PC-9 (cell line): ENCODE data around the gene HNRNPAB. TPM values are rescaled to one million over a fixed set of nuclear protein-coding genes. Genes with fewer than 3 reads are reported as not detected.

Experiments used
- BruUV-seq: library from RNA; stranded (reverse); fragments of 400-500 nt; replicated peaks from 2 replicates; lab custom pipeline; 2021; lab: Mats Ljungman, UMichigan
- CTCF ChIA-PET: fragments of 300-600 bp; sonication (Branson Sonifier 250); formaldehyde crosslinking; loops from one replicate; lab custom pipeline; 2022; ENCODE audit warnings: antibody characterized with exemption; lab: Charles Lee
- POLR2A ChIA-PET: fragments of 300-600 bp; sonication (Branson Sonifier 250); formaldehyde crosslinking; loops from one replicate; lab custom pipeline; 2022; ENCODE audit warnings: antibody characterized with exemption; ENCODE audit not compliant: unreplicated experiment; lab: Charles Lee
- DNase-seq, 2 experiments: peaks; one replicate each; pipeline versions ENCODE4 v3.0.0 to v3.0.0-alpha.2; 2015 to 2022; ENCODE audit warnings: mixed read lengths in 1 of 2
- H2AFZ ChIP-seq: fragments of 200-600 bp; sonication (generic); 2 replicates; pipeline ENCODE4 v1.8.1; 2017; ENCODE audit warnings: antibody characterized with exemption
- H3F3A ChIP-seq: fragments of 200-600 bp; sonication (generic); 2 replicates; pipeline ENCODE4 v1.8.1; 2017; ENCODE audit warnings: antibody characterized with exemption, mild to moderate bottlenecking, low read depth; ENCODE audit not compliant: insufficient read depth
- H3K27ac ChIP-seq: fragments of 200-600 bp; sonication (generic); 2 replicates; pipeline ENCODE4 v1.6.1; 2016; ENCODE audit warnings: mixed run types
- H3K27me3 ChIP-seq: fragments of 200-600 bp; sonication (generic); 2 replicates; pipeline ENCODE4 v1.6.1; 2016; ENCODE audit warnings: low read depth, mixed run types; ENCODE audit not compliant: insufficient read depth
- H3K36me3 ChIP-seq: fragments of 200-600 bp; sonication (generic); 2 replicates; pipeline ENCODE4 v1.6.1; 2016; ENCODE audit warnings: low read depth, mixed run types
- H3K4me1 ChIP-seq: fragments of 200-600 bp; sonication (generic); replicated peaks from 2 replicates; pipeline ENCODE4 v1.6.1; 2016; ENCODE audit warnings: mixed run types; ENCODE audit not compliant: insufficient read depth
- H3K4me2 ChIP-seq: fragments of 200-600 bp; sonication (generic); 2 replicates; pipeline ENCODE4 v1.6.1; 2017; ENCODE audit warnings: mixed run types
- H3K4me3 ChIP-seq: fragments of 200-600 bp; sonication (generic); 2 replicates; pipeline ENCODE4 v1.6.1; 2016; ENCODE audit warnings: mixed run types
- H3K79me2 ChIP-seq: fragments of 200-600 bp; sonication (generic); 2 replicates; pipeline ENCODE4 v1.6.1; 2017; ENCODE audit warnings: low read depth, mixed run types
- H3K9me2 ChIP-seq: fragments of 200-600 bp; sonication (generic); 2 replicates; pipeline ENCODE4 v1.8.1; 2017; ENCODE audit warnings: mild to moderate bottlenecking; ENCODE audit not compliant: insufficient read depth
- H3K9me3 ChIP-seq: fragments of 200-600 bp; sonication (generic); 2 replicates; pipeline ENCODE4 v1.8.1; 2016; ENCODE audit warnings: low read depth; ENCODE audit not compliant: insufficient read depth
- H4K20me1 ChIP-seq: fragments of 200-600 bp; sonication (generic); 2 replicates; pipeline ENCODE4 v1.8.1; 2017; ENCODE audit not compliant: insufficient read depth
- EZH2 ChIP-seq: fragments of 200-600 bp; sonication (generic); IDR thresholded peaks from 2 replicates; pipeline ENCODE4 v1.8.0; 2017; ENCODE audit warnings: antibody characterized with exemption, low read depth
- intact Hi-C: fragments of 100-400 bp; cut with micrococcal nuclease; formaldehyde crosslinking; loops from one replicate; pipeline ENCODE4 v1.10.0; 2022; ENCODE audit not compliant: unreplicated experiment
- total RNA-seq: library from RNA; stranded (reverse); gene quantifications from 2 replicates; pipeline ENCODE4 v1.2.3, GENCODE V29; 2021
- TF ChIP-seq, protein P1 (sequence below): fragments of 200-600 bp; sonication (generic); conservative IDR thresholded peaks from 2 replicates; pipeline ENCODE4 v1.6.1; 2017; ENCODE audit warnings: mixed run types, antibody characterized with exemption, mild to moderate bottlenecking, moderate library complexity

The HNRNPAB gene
- total RNA-seq, 1 experiment from 2014 or later, result 193 TPM

DNA sequence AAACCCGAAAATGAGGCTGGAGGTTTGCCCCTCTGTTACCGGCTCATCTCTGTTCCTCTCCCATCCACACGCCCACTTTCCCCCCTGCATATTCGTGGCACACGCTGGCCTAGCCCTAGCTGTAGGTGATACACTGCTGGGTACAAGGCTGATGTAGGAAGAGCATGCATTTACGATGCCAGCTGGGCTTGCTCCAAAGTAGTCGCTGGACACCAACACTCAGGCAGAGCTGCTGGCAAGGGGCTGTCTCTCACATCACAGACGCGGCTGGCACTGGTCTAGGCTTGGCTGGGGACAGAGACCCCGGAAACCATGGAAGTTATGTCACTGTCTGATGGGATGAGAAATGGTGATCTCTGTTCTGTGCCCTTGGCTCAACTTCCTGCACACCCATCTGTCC is 38.1 kb downstream of the HNRNPAB start:
- Histone ChIP-seq H3K36me3 (no peaks in the 10 kb centered on the region), H3K27ac (no peak overlapping the region), H3F3A (no peaks in the 10 kb centered on the region), H3K9me2 (no peaks in the 10 kb centered on the region), H4K20me1 (no peaks in the 10 kb centered on the region), H3K4me3 (no peak overlapping the region), H3K4me1 (peaks cover 4% of the 10 kb centered on the region; the same call in 1 of the 2 replicates), H3K79me2 (no peaks in the 10 kb centered on the region), H3K9me3 (no peaks in the 10 kb centered on the region), H3K4me2 (no peak overlapping the region), H2AFZ (no peak overlapping the region), H3K27me3 (peaks cover 41% of the 10 kb centered on the region)
- TF ChIP-seq, protein P1, sequence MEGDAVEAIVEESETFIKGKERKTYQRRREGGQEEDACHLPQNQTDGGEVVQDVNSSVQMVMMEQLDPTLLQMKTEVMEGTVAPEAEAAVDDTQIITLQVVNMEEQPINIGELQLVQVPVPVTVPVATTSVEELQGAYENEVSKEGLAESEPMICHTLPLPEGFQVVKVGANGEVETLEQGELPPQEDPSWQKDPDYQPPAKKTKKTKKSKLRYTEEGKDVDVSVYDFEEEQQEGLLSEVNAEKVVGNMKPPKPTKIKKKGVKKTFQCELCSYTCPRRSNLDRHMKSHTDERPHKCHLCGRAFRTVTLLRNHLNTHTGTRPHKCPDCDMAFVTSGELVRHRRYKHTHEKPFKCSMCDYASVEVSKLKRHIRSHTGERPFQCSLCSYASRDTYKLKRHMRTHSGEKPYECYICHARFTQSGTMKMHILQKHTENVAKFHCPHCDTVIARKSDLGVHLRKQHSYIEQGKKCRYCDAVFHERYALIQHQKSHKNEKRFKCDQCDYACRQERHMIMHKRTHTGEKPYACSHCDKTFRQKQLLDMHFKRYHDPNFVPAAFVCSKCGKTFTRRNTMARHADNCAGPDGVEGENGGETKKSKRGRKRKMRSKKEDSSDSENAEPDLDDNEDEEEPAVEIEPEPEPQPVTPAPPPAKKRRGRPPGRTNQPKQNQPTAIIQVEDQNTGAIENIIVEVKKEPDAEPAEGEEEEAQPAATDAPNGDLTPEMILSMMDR, result no peak
- TF ChIP-seq EZH2, result no peak
- ChIA-PET CTCF (no interaction called here), POLR2A (no interaction called here)
- peak in 1 of 2 experiments; percentile 12 for DNase-seq
- BruUV-seq, result no TSS peak
- intact Hi-C loops, result no loop called here

- H2AFZ ChIP-seq, result no peak overlapping the region
- TF ChIP-seq, protein P1, result no peak
- TF ChIP-seq EZH2, result no peak
- H3K9me3 ChIP-seq, result no peaks in the 10 kb centered on the region
- H3K27me3 ChIP-seq, result peaks cover 63% of the 10 kb centered on the region
- H3K9me2 ChIP-seq, result no peaks in the 10 kb centered on the region
- intact Hi-C loops, result no loop called here
- no peak overlapping the region for H3K4me3 ChIP-seq
- ChIA-PET POLR2A (no interaction called here), CTCF (interaction anchor here (0.5 kb wide), 1 partner anchor 152 kb away, joined by 4 read pairs; no protein-coding TSS in a partner anchor)
- H3K27ac ChIP-seq, result no peak overlapping the region
- H3F3A ChIP-seq, result no peaks in the 10 kb centered on the region
- H3K4me1 ChIP-seq, result no peaks in the 10 kb centered on the region
- no TSS peak for BruUV-seq
- no peak overlapping the region for H3K4me2 ChIP-seq
- H4K20me1 ChIP-seq, result no peaks in the 10 kb centered on the region
- DNase-seq, result peak in 1 of 2 experiments; percentile 33
- H3K36me3 ChIP-seq, result no peaks in the 10 kb centered on the region
- H3K79me2 ChIP-seq, result no peaks in the 10 kb centered on the region
Measured at GRCh38 chr5:178244576-178244975, 40.2 kb downstream of the HNRNPAB start.

GRCh38 chr5:178245389-178245788 is 41.1 kb downstream of the HNRNPAB start:
- no TSS peak for BruUV-seq

More at GRCh38 chr5:178245389-178245788, 41.1 kb downstream of the HNRNPAB start:
- H4K20me1 ChIP-seq, result no peaks in the 10 kb centered on the region
- H3K9me3 ChIP-seq, result no peaks in the 10 kb centered on the region
- H3F3A ChIP-seq, result no peaks in the 10 kb centered on the region
- ChIA-PET CTCF (no interaction called here), POLR2A (no interaction called here)
- DNase-seq, result peak in 1 of 2 experiments; percentile 5
- H3K36me3 ChIP-seq, result no peaks in the 10 kb centered on the region
- H3K27me3 ChIP-seq, result peaks cover 71% of the 10 kb centered on the region
- no peak overlapping the region for H2AFZ ChIP-seq
- no peak overlapping the region for H3K27ac ChIP-seq
- no peaks in the 10 kb centered on the region for H3K79me2 ChIP-seq
- TF ChIP-seq, protein P1, result no peak
- no peak for TF ChIP-seq EZH2
- intact Hi-C loops, result no loop called here
- no peaks in the 10 kb centered on the region for H3K9me2 ChIP-seq
- no peaks in the 10 kb centered on the region for H3K4me1 ChIP-seq
- no peak overlapping the region for H3K4me2 ChIP-seq
- no peak overlapping the region for H3K4me3 ChIP-seq
